Body of pancreas (tissue), 4 donors: Measurements from ENCODE around the gene LSM10.

Experiments
- CTCF ChIP-seq, 7 experiments: fragments of 450-650 bp in 4 of 7; fragments of 200-600 bp in 3 of 7; sonication (generic) in 3 of 7; IDR thresholded peaks; one replicate each; pipeline ENCODE4 v1.5.1; 2016 to 2019; ENCODE audit warnings: antibody characterized with exemption in 7 of 7
- POLR2A ChIP-seq, 3 donors: fragments of 450-650 bp; IDR thresholded peaks; one replicate each; pipeline ENCODE4 v1.6.1; 2016; ENCODE audit warnings: antibody characterized with exemption in 3 of 3, mild to moderate bottlenecking in 2 of 3

- TF ChIP-seq CTCF (IDR thresholded peaks at IDR 0.05) = no peak
- TF ChIP-seq POLR2A (IDR thresholded peaks at IDR 0.05) = no peak
Measured at GRCh38 chr1:36415661-36416326, 18.1 kb upstream of the LSM10 start.
